NT2/D1 (cell line): ENCODE measurements around the gene SMNDC1.

Experiments used
- SUZ12 ChIP-seq: IDR thresholded peaks from 2 replicates; pipeline ENCODE4 v1.6.1; 2011; ENCODE audit not compliant: insufficient read length, insufficient read depth; ENCODE audit errors: extremely low read depth
- YY1 ChIP-seq: IDR thresholded peaks from 2 replicates; pipeline ENCODE4 v1.6.1; 2011; ENCODE audit not compliant: insufficient read length, insufficient read depth
- ZNF274 ChIP-seq: IDR thresholded peaks from 2 replicates; pipeline ENCODE4 v1.6.1; 2011; ENCODE audit warnings: mild to moderate bottlenecking, low read depth, low read length

DNA sequence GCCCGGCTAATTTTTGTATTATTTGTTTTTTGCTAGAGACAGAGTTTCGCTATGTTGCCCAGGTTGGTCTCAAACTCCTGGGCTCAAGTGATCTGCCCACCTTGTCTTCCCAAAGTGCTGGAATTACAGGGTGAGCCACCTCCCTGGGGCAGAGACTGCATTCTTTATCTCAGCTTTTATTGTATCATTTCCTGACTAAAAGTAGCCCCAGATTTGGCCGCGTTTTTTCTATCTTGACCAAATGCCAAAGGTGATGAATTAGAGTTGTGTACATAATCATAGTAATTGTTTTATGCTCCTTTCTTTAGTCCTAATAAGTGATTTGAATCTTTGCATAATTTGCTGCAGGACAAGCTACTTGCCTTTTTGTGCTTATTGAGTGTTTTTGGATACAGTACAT is 3.1 kb upstream of the SMNDC1 start:
- TF ChIP-seq ZNF274, result no peak
- TF ChIP-seq YY1, result no peak
- TF ChIP-seq SUZ12, result no peak
